Hair follicle dermal papilla cell (primary cell): Measurements from ENCODE around the gene GYS2. TPM values are rescaled to one million over a fixed set of nuclear protein-coding genes. Genes with fewer than 3 reads are reported as not detected.

ENCODE experiments used
- total RNA-seq: library from RNA; depleted of rRNA; stranded (reverse); fragments of >200 nt; gene quantifications from 2 replicates; pipeline ENCODE4 v1.2.3, GENCODE V29; 2012

Gene GYS2
- total RNA-seq = not detected in 2 replicates

DNA sequence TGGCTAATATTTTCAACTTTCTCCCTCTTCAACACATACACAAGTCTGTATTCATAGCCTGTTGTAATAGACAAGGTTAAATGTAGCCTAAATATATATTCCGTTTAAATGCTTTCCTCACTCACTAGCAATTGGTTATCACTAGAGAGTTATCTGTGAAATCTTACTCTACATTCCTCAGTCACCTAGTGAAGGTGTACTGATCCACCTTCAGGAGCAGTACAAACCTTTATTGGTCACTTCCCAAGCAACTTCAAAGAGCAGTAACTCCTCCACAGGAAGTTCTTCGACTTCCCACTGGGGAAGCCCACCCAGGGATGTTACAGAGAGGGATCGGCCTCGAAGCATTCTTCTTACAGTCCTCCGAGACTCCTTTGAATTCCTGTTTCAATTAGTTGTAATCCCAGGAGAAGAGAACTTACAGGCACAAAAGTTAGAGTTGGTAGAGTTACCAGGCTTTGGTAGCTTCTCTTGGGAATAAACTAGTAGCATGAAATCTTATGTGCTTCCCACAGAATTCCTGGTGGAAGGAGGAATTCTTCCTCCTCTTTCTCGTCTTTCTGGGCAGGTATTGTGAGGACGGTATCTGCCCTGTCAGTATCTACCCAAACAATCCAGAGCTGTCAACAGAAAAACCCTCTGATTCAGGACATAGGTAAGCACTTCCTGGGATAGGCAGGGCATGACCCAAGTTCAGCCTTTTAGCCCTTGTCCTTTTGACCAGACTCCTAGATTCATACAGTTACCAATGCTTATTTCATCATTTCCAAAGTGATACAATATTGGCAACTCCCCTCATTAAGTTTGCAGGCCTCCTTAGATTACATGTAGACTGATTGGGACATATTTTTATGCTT lies at the start of gene GYS2:
Gene GYS2, minus strand, starts transcription at position 603 of the 857 bp plus-strand sequence. Its CDS starts 255 bp downstream, at position 348.

DNA sequence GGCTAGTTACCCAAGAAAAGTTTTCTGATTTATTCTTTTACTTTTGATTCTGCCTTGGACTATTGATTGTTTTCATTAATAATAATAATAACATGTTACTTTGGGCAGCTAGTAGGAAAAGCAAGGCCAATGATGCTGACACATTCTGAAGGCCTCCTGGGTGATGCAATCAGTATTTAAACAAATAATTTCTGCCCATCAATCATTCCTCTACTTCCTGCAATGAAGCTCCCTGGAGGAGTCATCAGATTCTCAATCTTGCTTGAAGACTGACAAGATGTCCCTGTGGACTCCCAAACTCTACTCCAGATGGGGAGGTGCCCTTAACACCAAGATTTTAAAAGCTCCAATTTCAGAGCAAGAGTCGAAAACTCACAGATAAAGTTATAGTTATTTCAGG lies 78.6 kb downstream of the GYS2 start, which contains the start of gene SPX:
Gene SPX, plus strand, starts transcription at position 244 of the 400 bp plus-strand sequence. CDS start 177 bp downstream, outside the sequence.

DNA sequence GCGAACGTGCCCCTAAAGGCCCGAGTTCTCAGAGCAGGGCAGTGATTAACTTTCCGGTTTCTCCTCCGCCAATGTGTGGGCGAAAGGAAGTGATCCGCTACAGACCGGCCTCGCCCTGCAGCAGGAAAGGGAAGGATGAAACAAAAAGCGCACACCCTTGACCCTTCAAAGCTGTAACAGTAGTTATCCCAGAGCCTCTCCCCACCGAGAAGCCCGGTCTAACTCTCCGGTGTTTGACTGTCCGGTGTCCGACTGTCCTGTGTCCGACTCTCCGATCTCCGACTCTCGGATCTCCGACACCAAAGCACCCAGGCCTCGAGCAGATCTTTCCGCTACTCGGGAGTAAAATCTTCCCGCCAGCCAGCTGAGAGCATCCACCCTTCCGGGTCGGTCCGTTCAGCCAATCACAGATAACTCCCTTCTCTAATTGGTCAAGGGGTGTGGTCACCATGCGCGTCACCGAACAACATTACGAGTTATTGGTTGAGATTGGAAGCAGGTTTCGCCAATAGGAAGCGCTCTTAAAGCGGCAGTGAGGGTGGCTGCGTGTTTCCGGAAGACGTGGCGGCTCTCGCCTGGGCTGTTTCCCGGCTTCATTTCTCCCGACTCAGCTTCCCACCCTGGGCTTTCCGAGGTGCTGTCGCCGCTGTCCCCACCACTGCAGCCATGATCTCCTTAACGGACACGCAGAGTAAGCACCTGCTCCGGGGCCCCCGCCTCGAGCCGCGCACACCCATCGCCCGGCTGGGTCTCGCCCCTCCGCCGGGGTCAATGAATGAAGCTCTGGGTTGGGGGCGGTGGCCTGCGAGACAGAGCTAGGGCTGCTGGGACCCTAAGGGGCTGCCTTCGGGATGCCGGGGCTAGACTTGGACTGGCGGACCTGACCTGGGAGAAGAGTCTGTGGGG lies 103.1 kb downstream of the GYS2 start, which contains the start of the genes GOLT1B and RECQL:
Gene GOLT1B, plus strand, starts transcription at position 532 of the 906 bp plus-strand sequence. Its CDS starts 135 bp downstream, at position 667.
Gene RECQL, minus strand, starts transcription at position 378 of the 906 bp plus-strand sequence. CDS start 2,065 bp downstream, outside the sequence.

Other genes with a start within 250 kb of the GYS2 start
- not detected in 2 replicates for gene IAPP, start 231.9 kb downstream of the GYS2 start, total RNA-seq
- gene PYROXD1, start 167.2 kb downstream of the GYS2 start, total RNA-seq = 18.1 and 18.5 TPM in 2 replicates
- 44.9 and 53.4 TPM in 2 replicates for gene RECQL, start 103.2 kb downstream of the GYS2 start, total RNA-seq
- gene GOLT1B, start 103.1 kb downstream of the GYS2 start, total RNA-seq = 70.6 and 80.4 TPM in 2 replicates
- 0.32 TPM in 1 of 2 replicates, not detected in the other for gene SPX, start 78.6 kb downstream of the GYS2 start, total RNA-seq
- gene LDHB, start 53.0 kb upstream of the GYS2 start, total RNA-seq = 267 and 295 TPM in 2 replicates
- gene KCNJ8, start 169.9 kb upstream of the GYS2 start, total RNA-seq = 2.3 and 3.4 TPM in 2 replicates